ENCODE results near the gene RSRC1.
"Not testable (repeated sequence)": the region's sequence is repeated elsewhere in the genome, so short reads cannot be mapped to it uniquely, and the experiment has no call there.

Gene RSRC1

DNA sequence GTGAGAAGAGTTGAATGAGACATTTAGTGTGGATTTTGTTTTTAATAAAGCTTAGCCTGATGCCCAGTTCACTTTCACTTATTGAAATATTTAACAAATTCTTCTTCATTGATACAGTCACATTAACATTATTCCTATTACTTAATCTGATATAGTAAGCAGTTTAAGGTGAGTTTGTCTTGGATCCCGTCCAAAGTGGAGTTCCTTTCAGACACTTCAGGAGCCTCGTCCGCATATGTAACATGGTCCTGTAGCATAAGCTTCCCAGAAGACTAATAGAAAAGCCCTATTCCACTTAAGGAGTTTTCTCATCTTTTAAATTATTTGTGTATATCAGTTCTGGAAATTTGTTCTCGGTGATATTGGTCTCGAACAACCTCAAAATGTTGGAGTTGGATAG lies 421.4 kb downstream of the RSRC1 start:
- no peak for DNase-seq (ENCODE audit: low spot score)

DNA sequence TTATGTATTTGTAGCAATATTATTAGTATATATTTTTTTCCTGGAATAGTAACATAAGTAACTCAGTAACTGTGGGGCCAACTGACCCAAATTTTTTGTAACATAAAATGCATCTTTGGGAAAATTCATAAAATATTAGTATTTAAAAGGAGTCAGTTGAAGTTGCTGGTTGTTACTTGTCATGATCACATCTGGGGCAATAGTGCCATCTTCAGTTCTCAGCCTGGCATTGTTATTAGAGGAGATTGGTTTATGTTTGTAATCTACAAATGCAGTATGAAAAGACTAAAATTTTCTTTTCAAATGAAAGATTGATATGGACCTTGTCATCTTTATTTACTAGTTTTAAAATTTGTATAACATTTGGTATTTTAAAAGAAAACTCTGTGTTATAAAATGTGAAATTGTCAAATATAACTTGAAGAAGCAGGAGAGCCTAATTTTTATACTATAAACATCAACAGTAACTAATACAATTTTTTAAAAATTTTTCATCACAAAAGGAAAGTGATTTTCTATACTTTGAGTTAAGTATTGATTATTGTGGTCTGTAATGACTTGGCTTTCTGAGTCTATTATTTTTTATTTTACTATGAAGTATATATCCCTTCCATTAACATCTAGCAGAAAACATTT lies 422.3 kb downstream of the RSRC1 start:
- DNase-seq (ENCODE audit: low spot score) = peak; percentile 67

DNA sequence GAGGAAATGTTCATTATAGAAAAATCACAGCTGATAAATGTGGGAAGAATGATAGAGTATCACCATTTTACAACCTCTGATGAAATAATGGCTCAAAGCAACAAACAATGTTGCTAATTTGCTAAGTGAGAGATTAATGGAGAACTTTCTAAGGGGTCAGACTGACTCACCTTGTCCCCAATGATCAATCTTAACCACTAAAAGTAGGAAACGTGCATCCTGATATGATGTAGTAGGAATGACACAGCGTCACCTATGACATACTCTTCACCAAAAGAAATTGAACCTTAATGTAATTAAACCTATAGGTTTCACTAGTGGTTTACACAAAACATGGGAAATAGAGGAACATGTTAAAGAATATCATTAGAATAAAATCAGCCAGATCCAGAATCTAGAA lies 426.0 kb downstream of the RSRC1 start:
- DNase-seq (ENCODE audit: low spot score) = no peak

DNA sequence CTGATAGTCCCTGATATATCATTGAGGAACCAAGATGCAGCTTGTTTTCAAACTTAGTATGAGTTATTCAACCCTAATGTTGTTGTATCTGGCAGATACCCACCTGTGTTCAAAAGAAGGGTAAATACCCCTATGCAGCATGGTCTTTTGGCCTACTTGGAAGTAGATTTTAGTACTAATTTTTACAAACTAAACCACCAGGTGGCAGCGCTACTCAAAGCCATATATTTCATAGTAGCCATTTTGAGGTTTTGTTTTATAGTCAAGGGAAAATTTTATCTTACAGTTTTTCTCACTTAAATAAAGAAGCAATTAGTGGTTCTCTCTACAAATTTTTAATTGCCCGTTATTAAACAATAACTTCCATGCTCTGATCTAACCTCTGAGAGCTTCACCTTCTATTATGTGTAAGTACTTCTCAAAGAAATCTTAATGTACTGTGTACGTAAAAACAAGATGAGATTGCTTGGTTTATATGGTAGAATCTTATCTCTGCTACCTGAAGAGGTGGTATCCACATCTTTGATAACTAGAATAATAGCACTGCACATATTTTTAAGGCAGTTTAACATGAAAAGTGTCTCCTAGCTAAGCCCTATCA lies 429.6 kb downstream of the RSRC1 start:
- DNase-seq (ENCODE audit: low spot score) = peak; percentile 68

DNA sequence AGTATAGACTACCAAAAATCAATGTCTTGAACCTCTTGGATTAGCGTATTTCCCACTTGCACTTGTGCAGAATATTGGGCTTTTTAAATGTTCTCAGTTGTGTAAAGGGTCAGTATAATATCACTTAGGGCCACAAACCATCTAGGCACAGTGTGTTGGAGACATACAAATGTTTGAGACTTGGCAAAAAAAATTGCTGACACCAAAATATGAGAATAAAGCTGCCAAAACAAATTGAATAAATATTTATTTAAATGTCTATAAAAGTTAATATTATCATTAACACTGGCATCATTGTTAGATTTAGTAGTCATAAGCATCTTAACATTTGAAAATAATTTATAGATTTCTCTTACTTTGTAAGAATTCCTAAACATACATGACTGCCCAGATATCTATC lies 430.2 kb downstream of the RSRC1 start:
- DNase-seq (ENCODE audit: low spot score) = no peak

DNA sequence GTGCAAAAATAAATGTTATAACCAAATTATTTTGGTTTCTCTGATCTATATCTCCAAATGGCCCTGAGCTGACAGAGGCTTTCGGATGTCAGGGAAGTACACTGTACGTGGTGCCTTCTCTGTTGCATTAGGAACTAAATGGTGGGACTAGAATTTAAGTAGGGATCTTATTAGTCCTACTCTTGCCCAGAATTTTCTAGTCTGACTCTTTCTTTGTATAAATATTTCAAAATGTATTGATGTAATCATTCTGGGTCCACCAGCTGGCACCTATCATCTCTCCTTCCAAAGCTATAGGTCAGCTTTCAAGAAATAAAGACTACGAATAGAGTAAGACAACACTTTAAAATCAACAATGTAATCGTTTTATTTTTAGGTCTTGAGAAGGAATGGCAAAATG lies 438.8 kb downstream of the RSRC1 start:
- no peak for DNase-seq (ENCODE audit: low spot score)

DNA sequence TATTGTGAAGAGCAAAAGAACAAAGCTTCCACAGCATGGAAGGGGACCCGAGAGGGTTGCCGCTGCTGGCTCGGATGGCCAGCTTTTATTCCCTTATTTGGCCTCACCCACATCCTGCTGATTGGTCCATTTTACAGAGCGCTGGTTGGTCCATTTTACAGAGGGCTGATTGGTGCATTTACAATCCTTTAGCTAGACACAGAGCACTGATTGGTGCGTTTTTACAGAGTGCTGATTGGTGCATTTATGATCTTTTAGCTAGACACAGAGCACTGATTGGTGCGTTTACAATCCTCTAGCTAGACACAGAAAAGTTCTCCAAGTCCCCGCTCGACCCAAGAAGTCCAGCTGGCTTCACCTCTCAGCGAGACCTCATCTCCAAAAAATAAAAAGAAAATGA lies 440.0 kb downstream of the RSRC1 start:
- DNase-seq (ENCODE audit: low spot score) = not testable (repeated sequence)

DNA sequence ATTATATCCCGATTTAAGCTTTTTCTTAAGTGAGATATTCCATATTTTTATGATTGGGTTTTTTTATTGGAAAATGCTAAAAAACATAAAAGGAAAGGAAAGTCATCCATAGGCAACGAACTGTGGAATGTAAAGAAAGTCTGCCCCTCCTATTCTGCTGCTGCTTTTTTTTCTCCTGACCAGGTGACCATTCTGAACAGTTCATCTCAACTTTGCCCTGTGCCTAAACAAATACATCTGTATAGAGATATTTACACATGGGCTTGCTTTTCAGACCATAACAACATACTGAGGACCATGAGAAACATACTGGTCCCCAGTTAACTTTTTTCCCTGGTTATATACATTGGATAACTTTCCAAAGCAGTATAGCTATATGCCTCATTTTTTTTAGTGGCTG lies 442.2 kb downstream of the RSRC1 start:
- no peak for DNase-seq (ENCODE audit: low spot score)

DNA sequence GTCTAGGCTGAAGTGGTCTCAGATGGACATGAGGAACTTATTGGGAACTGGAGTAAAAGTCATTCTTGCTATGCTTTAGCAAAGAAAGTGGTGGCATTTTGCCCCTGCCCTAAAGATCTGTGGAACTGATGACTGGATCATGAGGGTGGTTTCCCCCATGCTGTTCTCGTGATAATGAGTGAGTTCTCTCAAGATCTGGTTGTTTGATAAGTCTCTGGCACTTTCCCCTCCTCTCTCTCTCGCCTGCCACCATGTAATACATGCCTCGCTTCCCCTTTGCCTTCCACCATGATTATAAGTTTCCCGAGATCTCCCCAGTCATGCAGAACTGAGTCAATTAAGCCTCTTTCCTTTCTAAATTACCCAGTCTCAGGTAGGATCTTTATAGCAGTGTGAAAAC lies 449.6 kb downstream of the RSRC1 start:
- DNase-seq (ENCODE audit: low spot score) = no peak

DNA sequence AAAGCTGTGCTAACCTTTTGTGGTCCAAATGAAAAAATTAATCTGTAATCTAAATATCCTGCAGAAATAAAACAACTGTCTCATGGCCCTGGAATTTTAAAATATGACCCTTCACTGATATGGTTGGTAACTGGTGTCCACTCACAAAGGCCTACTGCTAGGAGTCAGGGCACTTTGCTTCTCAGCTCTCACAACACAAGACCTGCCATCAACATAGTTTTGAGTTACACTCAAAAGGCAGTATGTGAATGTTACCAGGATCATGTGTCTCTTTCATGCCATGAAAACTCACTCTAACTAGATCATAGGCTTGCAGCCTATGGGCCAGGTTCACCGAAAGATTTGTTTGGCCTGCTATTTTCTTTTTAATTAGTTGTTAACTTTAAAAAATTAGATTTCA lies 451.1 kb downstream of the RSRC1 start:
- DNase-seq (ENCODE audit: low spot score) = no peak

DNA sequence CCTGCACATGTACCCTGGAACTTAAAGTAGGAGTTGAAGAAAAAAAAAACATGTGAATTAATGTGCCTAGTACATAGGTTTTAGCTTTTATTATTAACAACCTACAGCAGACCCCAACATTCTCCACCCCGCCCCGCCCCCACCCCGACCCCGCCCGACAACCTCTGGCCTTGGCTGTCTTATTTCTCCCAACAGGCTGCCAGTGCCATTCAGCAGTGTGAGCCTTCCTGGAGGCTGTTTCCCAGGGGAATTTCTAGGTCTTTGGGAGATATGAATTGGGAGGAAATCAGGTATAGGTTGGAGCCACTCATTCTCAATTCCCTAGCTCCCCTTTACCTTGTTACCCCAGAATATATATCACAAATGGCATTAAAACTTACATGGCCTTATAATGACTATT lies 452.8 kb downstream of the RSRC1 start:
- no peak for DNase-seq (ENCODE audit: low spot score)

DNA sequence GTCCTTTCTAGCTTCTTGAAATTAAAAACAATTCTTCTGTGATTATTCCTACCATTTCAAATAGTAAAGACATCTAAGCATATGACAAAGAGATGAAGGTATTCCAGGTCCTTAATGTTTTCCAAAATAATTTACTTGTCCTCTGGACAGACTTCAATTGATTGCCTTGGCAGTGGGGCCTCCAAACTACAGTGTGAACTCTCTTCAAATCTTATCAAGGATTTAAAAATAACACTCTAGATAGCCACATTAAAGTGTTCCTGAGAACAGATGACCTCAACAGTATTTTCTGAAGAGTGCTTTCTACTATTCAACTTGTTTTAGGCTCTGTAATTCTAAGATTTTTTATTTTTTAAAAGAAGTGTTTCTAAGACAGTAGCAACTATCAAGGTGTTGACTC lies 453.2 kb downstream of the RSRC1 start:
- no peak for DNase-seq (ENCODE audit: low spot score)

DNA sequence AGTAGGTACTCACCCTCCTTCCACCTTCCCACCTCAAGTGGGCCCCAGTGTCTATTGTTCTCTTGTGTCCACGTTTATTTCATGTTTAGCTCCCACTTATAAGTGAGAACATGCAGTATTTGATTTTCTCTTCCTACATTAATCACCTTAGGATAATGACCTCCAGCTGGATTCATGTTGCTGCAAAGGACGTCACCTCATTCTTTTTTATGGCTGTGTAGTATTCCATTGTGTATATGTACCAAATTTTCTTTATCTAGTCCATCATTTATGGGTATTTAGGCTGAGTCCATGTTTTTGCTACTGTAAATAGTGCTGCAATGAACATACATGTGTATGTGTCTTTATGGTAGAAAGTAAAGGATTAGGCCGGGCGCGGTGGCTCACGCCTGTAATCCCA lies 455.2 kb downstream of the RSRC1 start:
- DNase-seq (ENCODE audit: low spot score) = no peak

DNA sequence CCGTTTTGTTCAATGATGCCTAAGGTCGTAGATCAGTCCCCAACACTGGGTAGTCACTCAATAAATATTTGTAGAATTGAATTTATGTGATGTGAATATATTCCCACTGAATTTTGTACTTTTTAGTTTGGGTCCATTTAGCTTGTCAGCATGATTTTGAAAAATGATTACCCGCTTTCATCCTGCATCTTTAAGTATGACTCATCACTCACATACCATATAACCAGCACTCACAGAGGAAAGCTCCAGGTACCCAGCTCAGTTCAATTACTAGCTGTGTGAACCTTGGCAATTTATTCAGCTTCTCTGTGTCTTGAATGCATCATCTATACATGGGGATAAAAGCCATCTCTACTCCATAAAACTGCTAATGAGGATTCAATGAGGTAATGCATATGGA lies 458.9 kb downstream of the RSRC1 start:
- peak; percentile 12 for DNase-seq (ENCODE audit: low spot score)

DNA sequence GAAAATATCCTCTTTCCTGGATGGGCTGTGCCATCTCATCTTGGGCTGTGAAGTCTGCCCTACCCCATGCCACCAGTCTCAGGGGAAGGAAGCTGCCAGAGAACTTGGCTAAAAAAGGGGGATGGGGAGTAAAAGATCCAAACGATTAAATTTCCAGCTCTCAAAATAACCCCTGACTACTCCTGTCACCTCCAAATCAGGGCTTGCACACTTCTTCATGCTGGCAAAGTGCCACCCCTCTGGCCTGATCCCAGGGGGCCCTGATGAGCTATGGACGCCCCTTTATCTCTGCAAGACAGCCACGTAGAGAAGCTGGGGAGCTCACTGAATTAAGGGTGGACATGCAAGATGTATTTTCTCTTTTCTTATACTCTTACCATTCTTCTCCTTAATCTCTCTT lies 459.9 kb downstream of the RSRC1 start:
- DNase-seq (ENCODE audit: low spot score) = no peak

DNA sequence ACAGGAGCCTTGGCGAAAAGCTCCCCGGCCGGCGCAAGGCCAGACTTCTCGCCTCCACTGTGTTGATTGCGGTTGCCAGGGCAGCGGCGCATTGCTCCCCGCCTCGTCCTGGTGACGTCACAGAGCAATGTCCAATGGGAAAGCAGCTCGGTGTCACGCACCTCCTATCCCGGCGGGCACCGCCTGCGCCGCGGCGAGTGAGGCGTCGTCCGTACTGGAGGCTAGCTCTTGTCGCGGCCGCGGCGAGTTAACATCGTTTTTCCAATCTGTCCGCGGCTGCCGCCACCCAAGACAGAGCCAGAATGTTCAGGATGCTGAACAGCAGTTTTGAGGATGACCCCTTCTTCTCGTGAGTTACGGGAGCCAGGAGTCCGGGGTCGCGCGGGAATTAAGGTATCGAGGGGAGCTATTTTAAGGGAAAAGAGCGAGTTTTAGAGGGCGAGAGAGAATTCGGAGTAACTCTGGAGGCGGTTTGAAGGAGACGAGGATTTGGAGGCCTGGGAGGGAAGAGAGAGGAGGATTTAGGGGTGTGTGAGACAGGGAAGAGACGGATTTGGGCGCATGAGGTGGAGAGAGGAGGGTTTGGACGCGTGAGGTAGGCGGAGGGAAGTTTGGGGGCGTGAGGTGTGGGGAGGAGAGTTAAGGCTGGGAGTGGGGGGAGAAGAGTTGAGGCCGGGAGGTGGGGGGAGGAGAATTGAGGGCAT lies 461.3 kb downstream of the RSRC1 start, which contains the start of gene MLF1:
MLF1 (plus strand) TSS at position 196 of the 704 bp plus-strand sequence; CDS start at position 303, 107 bp downstream.
- no peak for DNase-seq (ENCODE audit: low spot score)

DNA sequence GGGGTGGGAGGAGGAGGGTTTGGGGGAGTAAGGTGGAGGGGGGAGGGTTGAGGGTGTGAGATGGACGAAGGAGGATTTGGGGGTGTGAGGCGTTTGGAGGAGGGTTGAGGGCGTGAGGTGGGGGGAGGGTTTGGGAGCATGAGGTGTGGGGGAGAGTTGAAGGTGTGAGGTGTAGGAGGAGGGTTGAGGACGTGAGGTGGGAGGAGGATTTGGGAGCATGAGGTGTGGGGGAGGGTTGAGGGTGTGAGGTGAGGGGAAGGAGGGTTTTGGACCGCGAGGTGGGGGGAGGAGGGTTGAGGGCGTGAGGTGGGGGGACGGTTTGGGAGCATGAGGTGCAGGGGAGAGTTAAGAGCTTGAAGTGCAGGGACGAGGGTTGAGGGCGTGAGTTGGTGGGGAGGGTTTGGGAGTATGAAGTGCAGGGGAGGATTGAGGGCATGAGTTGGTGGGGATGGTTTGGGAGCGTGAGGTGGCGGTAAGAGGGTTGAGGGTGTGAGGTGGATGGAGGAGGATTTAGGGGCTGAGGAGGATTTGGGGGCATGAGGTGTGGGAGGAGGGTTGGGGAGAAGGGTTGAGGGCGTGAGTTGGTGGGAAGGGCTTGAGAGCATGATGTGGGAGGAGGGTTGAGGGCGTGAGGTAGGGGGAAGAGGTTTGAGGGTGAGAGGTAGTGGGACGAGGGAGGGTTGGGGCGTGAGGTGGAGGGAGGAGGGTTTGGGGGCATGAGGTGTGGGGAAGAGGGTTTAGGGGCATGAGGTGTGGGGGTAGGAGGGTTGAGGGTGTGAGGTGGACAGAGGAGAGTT lies 462.3 kb downstream of the RSRC1 start:
- DNase-seq (ENCODE audit: low spot score) = no peak

DNA sequence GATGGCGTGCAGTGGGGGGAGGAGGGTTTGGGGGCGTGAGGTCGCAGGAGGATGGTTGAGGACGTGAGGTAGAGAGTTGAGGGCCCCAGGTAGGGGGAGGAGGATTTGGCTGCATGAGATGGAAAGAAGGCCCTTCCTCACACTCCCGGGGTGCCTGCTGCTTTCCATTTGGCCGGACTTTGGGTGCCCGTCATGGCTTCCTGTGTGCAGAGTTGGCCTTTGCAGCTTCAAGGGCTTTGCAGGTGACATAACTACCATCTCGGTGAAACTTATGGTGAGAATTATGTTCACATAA lies 462.8 kb downstream of the RSRC1 start:
- no peak for DNase-seq (ENCODE audit: low spot score)

DNA sequence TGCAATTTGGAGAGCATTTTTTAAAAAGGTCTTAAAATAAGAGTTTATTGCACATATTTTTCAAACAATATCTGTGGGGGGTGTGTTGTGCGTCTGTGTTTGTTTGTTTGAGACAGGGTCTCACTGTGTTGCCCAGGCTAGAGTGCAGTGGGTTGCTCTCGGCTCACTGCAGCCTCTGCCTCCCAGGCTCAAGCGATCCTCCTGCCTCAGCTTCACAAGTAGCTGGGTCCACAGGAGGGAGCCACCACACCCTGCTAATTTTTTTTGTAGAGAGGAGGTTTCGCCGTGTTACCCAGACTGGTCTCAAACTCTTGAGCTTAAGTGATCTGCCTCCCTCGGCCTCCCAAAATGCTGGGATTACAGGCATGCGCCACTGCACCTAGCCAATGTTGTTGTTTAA lies 463.8 kb downstream of the RSRC1 start:
- DNase-seq (ENCODE audit: low spot score) = no peak

DNA sequence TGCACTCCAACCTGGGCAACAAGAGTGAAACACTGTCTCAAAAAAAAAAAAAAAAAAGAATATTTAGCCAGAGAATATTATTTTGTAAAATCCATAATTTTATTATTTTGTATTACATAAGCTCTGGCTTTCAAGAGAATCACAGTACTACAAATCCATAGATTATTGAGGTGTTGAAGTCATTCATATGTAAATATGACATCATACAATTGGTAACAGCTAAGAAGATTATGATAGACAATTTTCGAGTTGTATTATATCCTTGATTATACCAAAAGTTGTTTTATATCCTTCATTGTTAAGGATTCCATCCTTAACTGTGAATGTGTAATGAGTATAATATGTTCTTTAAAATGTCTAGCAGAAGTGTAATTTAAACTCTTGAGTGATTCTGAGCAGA lies 464.8 kb downstream of the RSRC1 start:
- DNase-seq (ENCODE audit: low spot score) = no peak

DNA sequence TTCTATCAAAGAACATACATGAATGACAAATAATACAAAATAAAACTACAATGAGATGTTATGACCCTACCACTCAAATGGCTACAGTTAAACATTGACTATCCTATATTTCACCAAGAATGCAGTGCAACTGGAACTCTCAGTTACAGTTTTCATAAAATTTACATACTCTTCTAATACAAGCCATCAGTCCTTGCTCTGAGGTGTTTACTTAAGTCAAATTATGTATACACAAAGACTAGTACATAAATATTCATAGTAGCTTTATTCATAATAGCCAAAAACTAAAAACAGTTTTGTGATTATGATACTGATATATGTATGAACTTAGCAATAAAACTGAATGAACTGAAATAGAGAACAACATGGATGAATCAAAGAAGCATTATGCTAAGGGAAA lies 480.3 kb downstream of the RSRC1 start:
- no peak for DNase-seq (ENCODE audit: low spot score)

Data from RKO (cell line).